Esophagus (tissue), 2 donors: ENCODE measurements around the gene ALDH18A1. TPM values are rescaled to one million over a fixed set of nuclear protein-coding genes. Genes with fewer than 3 reads are reported as not detected.
"Not testable (repeated sequence)": the region's sequence is repeated elsewhere in the genome, so short reads cannot be mapped to it uniquely, and the experiment has no call there.

Experiments
- H3K27ac ChIP-seq, 2 donors: one replicate each; pipeline ENCODE4 v1.5.1; 2013; ENCODE audit warnings: low read depth in 2 of 2, mild to moderate bottlenecking in 2 of 2, inconsistent platforms in 1 of 2, low read length in 1 of 2, moderate library complexity in 1 of 2
- H3K27me3 ChIP-seq, 2 donors: one replicate each; pipeline ENCODE4 v1.6.1; 2013; ENCODE audit warnings: low read length in 2 of 2, control low read depth in 1 of 2, mild to moderate bottlenecking in 1 of 2; ENCODE audit not compliant: insufficient read depth in 2 of 2, control insufficient read depth in 1 of 2
- H3K36me3 ChIP-seq, 2 donors: one replicate each; pipeline ENCODE4 v1.6.1; 2013; ENCODE audit warnings: low read length in 1 of 2; ENCODE audit not compliant: control insufficient read depth in 2 of 2, insufficient read depth in 2 of 2
- H3K4me1 ChIP-seq, 2 donors: one replicate each; pipeline ENCODE4 v1.6.1; 2013; ENCODE audit warnings: low read length in 1 of 2; ENCODE audit not compliant: control insufficient read depth in 2 of 2, insufficient read depth in 2 of 2
- H3K4me3 ChIP-seq, 2 donors: one replicate each; pipeline ENCODE4 v1.5.1; 2013; ENCODE audit warnings: low read length in 2 of 2, mild to moderate bottlenecking in 2 of 2, low read depth in 1 of 2, moderate library complexity in 1 of 2
- H3K9me3 ChIP-seq, 2 donors: one replicate each; pipeline ENCODE4 v1.6.1; 2013; ENCODE audit warnings: mild to moderate bottlenecking in 2 of 2, low read depth in 1 of 2, low read length in 1 of 2, moderate library complexity in 1 of 2; ENCODE audit not compliant: control insufficient read depth in 2 of 2, insufficient read depth in 1 of 2
- WGBS, 2 donors: extraction: QIAGEN DNeasy Blood & Tissue Kit; methylation state at CpG; one replicate each; pipeline ENCODE4 v1.1.7; 2013; 5-methylcytosine and 5-hydroxymethylcytosine counted together
- polyA plus RNA-seq, 2 donors: library from polyadenylated mRNA; stranded (reverse); fragments of 200-250 nt; gene quantifications; one replicate each; pipeline ENCODE4 v1.2.3, GENCODE V29; 2013
- donor health status: healthy with polysubstance abuse.
- donor health status: Bipolar disorder and iron deficiency.

Gene ALDH18A1
- polyA plus RNA-seq, 2 donors, result 15.7 to 18.5 TPM

- WGBS, 2 donors, result 88 to 96% methylated on average over 4 of the region's 4 CpGs
- no peaks in the 10 kb centered on the region for H3K27me3 ChIP-seq
- no peaks in the 10 kb centered on the region for H3K4me1 ChIP-seq
- no peak overlapping the region for H3K27ac ChIP-seq
- no peak overlapping the region for H3K4me3 ChIP-seq
- H3K9me3 ChIP-seq, result no peaks in the 10 kb centered on the region
- peaks cover 12 to 13% of the 10 kb centered on the region in 2 donors for H3K36me3 ChIP-seq
These were observed 30.0 kb downstream of the ALDH18A1 start for GRCh38 chr10:95626500-95626899.

- not testable (repeated sequence) for H3K9me3 ChIP-seq, H3K27me3 ChIP-seq, H3K4me1 ChIP-seq, H3K4me3 ChIP-seq, H3K27ac ChIP-seq
- H3K36me3 ChIP-seq, result peaks cover 12 to 13% of the 10 kb centered on the region in 2 donors
- 87 to 95% methylated on average over 4 to 5 of the region's 5 CpGs for WGBS, 2 donors
These were observed 36.1 kb downstream of the ALDH18A1 start for GRCh38 chr10:95620415-95620814.

- H3K4me1 ChIP-seq, result no peaks in the 10 kb centered on the region
- H3K36me3 ChIP-seq, result peaks cover 11 to 19% of the 10 kb centered on the region in 2 donors
- WGBS, 2 donors, result 89 to 91% methylated on average over 4 of the region's 4 CpGs
These were observed 38.4 kb downstream of the ALDH18A1 start for GRCh38 chr10:95618101-95618500.

GRCh38 chr10:95616446-95616845, 40.1 kb downstream of the ALDH18A1 start:
- H3K36me3 ChIP-seq, result peaks cover 11 to 25% of the 10 kb centered on the region in 2 donors
- H3K27ac ChIP-seq, result no peak overlapping the region
- 84 to 85% methylated on average over 4 of the region's 4 CpGs for WGBS, 2 donors
- H3K27me3 ChIP-seq, result no peaks in the 10 kb centered on the region
- H3K4me3 ChIP-seq, result no peak overlapping the region
- H3K4me1 ChIP-seq, result no peaks in the 10 kb centered on the region
- H3K9me3 ChIP-seq, result no peaks in the 10 kb centered on the region

More at GRCh38 chr10:95618101-95618500, 38.4 kb downstream of the ALDH18A1 start:
- Histone ChIP-seq H3K27me3 (no peaks in the 10 kb centered on the region), H3K27ac (no peak overlapping the region), H3K9me3 (no peaks in the 10 kb centered on the region), H3K4me3 (no peak overlapping the region)

- Histone ChIP-seq H3K4me1 (no peaks in the 10 kb centered on the region), H3K9me3 (no peaks in the 10 kb centered on the region), H3K27ac (no peak overlapping the region), H3K4me3 (no peak overlapping the region), H3K36me3 (peaks cover 12 to 38% of the 10 kb centered on the region in 2 donors), H3K27me3 (no peaks in the 10 kb centered on the region)
- 73 to 80% methylated on average over 2 of the region's 2 CpGs for WGBS, 2 donors
These were observed 43.2 kb downstream of the ALDH18A1 start for GRCh38 chr10:95613330-95613729.

GRCh38 chr10:95610727-95611126, 45.8 kb downstream of the ALDH18A1 start:
- H3K27ac ChIP-seq, result no peak overlapping the region
- peaks cover 9 to 38% of the 10 kb centered on the region in 2 donors for H3K36me3 ChIP-seq
- no peak overlapping the region for H3K4me3 ChIP-seq
- no peaks in the 10 kb centered on the region for H3K9me3 ChIP-seq
- H3K4me1 ChIP-seq, result no peaks in the 10 kb centered on the region
- WGBS, 2 donors, result 93 to 95% methylated on average over 3 of the region's 3 CpGs
- H3K27me3 ChIP-seq, result no peaks in the 10 kb centered on the region

GRCh38 chr10:95606922-95607321, 49.6 kb downstream of the ALDH18A1 start:
- no peaks in the 10 kb centered on the region for H3K4me1 ChIP-seq
- peak overlapping the region in 1 of 2 donors; percentile 70 for H3K27ac ChIP-seq
- H3K27me3 ChIP-seq, result no peaks in the 10 kb centered on the region
- H3K9me3 ChIP-seq, result no peaks in the 10 kb centered on the region
- H3K4me3 ChIP-seq, result no peak overlapping the region
- H3K36me3 ChIP-seq, result peaks cover 9 to 23% of the 10 kb centered on the region in 2 donors
- WGBS, 2 donors, result 74 to 80% methylated on average over 3 of the region's 3 CpGs

- no peaks in the 10 kb centered on the region for H3K4me1 ChIP-seq
- H3K27me3 ChIP-seq, result no peaks in the 10 kb centered on the region
- no peaks in the 10 kb centered on the region for H3K9me3 ChIP-seq
- no peak overlapping the region for H3K4me3 ChIP-seq
- WGBS, 2 donors, result 73 to 89% methylated on average over 3 of the region's 3 CpGs
- peaks cover 2 to 14% of the 10 kb centered on the region in 2 donors for H3K36me3 ChIP-seq
- peak overlapping the region; percentile 61 to 69 for H3K27ac ChIP-seq
These were observed 51.3 kb downstream of the ALDH18A1 start for GRCh38 chr10:95605163-95605562.

GRCh38 chr10:95604630-95605029, 51.9 kb downstream of the ALDH18A1 start:
- no peaks in the 10 kb centered on the region for H3K4me1 ChIP-seq
- H3K27me3 ChIP-seq, result no peaks in the 10 kb centered on the region
- H3K36me3 ChIP-seq, result peaks cover 2 to 12% of the 10 kb centered on the region in 2 donors
- peak overlapping the region; percentile 5 to 50 for H3K27ac ChIP-seq
- H3K9me3 ChIP-seq, result no peaks in the 10 kb centered on the region
- no peak overlapping the region for H3K4me3 ChIP-seq

GRCh38 chr10:95602382-95602781, 54.1 kb downstream of the ALDH18A1 start:
- H3K27me3 ChIP-seq, result no peaks in the 10 kb centered on the region
- no peaks in the 10 kb centered on the region for H3K4me1 ChIP-seq
- no peaks in the 10 kb centered on the region for H3K9me3 ChIP-seq
- H3K27ac ChIP-seq, result no peak overlapping the region
- H3K36me3 ChIP-seq, result peaks cover 2 to 3% of the 10 kb centered on the region in 2 donors
- 75 to 79% methylated on average over 6 of the region's 6 CpGs for WGBS, 2 donors
- no peak overlapping the region for H3K4me3 ChIP-seq
